8988T (cell line): Measurements from ENCODE around the gene RAPGEF3.

Source experiments
- DNase-seq: peaks from one replicate; pipeline ENCODE4 v3.0.0; 2011

The RAPGEF3 gene

DNA sequence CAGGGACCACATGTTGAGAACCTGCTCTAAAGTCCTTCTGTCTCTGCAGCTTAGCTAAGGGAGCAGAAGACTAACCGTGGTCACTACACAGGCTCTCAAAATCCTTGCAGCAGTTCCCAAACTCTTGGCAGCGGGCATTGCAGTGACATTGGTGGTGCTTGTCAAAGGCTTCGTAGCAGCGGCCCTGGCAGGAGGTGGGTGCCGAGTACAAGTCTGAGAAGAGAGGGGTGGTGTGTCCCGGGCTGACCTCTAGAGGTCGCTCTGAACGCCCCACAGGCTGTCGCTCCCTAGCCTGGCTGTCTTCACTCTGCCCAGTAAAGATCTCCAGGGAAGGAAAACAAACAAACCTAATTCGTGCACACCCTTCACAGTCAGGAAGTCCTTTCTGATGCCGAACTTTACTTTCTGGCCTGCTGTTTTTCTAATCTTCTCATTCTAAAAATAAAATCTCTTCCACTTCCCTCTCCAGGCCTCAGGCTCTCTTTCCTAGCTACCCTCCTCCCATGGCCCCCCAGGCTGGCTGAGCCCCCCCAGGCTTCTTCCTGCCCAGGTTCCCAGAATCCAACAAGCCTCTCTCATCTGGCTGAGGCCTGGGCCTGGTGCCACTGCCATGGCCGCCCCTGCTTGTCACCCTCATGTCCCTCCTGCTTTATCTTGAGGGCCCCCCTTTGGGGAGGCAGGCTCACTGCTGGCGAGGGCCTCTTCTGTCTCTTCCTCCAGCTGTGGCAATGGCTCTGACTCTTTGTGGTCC is 41.1 kb downstream of the RAPGEF3 start:
- peak; percentile 88 for DNase-seq

DNA sequence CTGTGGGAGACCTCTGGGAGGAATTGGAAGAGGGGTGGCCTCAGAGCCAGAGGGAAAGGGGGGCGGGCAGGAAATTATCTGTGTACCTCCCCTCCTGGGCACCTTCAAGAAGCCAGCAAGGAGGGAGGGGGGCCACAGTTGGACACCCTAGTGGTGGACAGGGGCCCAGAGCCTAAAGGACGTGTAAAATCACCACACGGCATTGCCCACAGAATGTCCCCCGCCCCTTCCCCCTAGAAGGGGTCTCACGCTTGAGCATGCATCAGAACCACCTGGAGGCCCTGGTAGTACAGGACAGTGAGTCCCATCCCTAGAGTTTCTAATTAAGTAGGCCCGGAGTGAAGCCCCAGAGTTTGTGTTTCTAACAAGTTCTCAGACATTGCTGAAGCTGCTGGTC is 41.6 kb downstream of the RAPGEF3 start:
- DNase-seq: no peak

DNA sequence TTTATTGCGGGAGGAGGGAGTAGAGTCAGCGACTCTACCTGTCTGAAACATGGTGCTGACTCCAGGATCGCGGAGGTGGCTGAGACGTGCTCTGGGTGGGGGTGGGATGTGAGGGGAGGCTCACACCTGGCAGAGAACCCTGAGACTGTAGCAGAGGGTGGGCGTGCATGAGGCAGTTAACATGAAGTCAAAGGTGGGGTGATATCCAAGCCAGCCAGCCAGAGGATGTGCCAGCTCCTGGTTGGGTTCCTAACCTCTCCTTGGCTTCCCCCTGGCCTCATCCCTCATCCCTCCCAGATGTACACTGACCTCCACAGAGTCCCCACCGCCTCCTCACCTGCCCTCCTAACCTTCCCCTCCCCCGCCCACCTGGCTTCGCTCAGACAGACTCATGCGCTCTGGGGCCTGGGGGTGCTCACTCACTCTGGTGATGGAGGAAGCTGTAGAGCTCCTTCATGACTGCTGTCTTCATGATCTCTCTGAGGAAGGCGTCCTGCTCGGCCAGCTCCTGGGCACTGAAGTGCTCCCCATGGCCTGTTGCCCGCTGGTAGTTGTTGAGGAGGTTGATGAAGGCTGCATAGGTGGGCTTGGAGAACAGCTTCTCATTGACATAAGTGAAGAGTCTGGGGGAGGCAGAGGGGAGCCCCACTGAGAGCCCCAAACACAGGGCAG is 42.7 kb downstream of the RAPGEF3 start:
- no peak for DNase-seq

DNA sequence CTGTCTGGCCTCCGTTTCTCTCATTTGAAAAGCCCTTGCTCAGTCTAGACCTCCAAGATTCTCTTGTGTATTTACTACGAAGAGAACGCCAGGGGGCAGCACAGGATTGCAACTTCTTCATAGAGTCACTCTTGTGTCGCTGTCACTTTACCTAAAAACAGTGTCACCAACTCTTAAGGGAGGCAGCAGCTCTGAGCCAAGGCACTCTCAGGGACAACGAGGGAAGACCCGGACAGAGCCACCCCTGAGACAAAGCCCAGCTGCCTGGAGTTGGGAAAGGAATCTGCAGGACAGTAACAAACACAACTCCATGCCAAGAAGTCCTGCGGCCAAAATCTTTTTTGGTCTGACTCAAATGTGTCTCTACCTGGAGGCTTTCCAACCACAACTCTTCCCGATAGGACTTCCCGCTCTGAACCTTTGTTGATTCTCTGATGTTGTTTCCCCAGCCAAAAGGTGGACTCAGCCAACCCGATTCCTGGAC is 43.2 kb downstream of the RAPGEF3 start:
- DNase-seq: peak; percentile 42

DNA sequence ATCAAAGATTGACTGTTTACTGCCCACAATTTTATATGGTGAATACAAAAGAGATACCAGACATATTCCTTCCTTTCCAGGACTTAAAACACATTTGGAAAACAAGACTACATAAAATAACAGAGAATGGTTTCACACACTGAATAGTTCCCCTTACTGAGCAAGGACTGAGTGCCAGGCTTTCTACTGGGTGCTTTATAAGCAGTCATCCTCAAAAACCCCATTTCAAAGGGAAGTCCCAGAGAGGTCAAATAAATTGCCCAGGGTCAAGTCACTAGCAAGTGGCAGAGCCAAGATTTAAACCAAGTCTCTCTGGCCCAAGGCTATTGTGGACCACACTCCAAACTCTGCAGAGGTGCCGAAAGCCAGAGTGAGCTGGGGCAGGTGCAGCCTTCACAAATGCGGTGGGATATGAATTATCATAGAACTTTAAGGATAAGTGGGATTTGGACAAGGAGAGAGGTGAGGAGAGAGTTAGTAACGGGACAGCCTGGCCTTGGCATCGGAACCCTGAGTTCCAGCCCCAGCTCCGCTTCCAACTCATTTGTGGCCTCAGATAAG is 43.8 kb downstream of the RAPGEF3 start:
- DNase-seq: no peak

DNA sequence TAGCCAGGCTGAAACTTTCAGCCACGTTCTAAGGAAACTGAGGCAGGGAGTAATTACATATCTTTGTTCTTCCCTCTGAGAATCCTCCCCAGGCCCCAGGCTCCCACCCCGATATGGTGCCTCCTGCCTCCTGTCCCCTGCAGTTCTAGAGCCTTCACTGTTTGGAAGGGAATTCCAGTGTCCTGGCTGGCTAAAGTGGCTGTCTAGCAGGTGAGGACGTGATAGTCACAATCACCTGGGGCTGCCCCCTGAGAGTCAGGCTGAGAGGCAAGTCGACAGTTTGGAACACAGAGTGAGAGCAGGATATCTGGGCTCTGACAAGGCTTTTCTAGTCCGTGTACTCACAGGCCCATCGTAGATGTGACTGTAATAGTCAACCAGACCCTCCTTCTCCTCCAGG is 46.5 kb downstream of the RAPGEF3 start:
- no peak for DNase-seq

DNA sequence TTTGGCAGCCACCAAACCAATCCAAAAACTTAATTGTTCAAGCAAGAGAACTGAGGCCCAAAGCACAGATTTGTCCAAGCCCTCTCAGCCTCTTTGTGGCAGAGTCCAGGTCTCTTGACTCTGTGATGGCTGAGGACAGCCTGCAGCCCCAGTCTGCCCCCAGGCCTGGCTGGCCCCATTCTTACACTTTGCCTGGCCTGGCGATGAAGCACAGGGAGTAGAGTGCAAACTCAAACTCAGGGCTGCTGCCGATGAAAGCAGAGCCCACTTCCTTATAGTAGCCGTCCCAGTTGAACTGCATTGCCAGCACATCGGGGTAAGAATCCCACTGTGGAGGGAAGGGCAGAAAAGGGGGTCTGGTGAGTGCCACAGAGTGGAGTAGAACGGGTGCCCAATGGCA is 47.2 kb downstream of the RAPGEF3 start:
- no peak for DNase-seq

DNA sequence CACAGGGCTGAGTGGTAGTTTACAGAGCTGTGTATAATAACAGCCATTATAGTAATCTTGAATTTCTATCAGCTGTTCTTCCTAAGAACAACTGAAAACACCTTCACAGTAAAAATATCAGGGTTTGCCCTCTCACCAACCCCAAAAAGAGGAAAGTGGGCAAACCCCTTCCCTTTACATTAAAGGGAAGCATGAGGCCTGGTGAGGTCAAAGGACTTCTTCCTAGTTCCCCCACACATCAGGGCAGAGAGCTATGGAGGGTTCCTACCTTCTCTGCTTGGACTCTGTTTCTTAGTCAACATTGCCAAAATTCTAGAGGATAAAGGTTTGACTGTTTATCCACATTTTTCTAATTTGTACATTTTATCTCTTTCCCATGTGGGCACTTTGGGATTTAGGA is 48.4 kb downstream of the RAPGEF3 start:
- DNase-seq: no peak

DNA sequence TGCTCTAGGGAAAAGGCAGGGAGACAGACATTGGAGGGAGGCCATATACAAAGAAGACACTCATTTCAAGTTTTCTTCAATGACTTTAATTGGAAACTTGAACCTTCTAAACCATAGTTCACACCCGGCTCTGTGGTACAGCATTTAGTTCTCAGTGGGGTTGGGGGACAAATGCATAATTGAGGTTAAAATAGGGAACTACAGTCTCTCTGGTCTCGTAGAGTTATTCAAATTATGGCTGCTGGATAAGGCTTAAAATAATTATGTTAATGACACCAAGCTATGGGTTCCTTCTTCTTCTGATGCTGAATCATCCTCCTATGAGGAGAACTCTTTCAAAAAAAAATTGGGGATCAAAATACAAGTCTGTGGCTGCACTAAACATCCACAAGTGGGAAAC is 49.0 kb downstream of the RAPGEF3 start:
- DNase-seq: no peak

DNA sequence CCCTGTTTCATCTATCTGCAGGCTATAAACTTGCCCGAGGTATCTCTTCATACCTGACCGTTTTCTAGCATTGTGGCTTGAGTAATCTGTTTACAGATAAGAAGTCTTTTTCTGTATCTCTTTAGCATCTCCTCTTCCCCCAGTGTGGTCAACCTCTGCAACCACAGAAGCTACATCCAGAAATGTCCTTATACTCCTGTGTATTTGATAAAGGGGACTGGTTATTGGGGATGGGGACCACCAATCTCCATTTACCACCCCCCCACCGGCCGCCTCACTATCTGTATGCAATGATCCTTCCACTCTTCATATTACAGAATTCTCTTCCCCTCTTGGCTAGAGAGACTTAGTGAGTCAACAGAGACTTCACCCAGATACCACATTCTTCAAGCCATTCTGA is 49.4 kb downstream of the RAPGEF3 start:
- DNase-seq: no peak

DNA sequence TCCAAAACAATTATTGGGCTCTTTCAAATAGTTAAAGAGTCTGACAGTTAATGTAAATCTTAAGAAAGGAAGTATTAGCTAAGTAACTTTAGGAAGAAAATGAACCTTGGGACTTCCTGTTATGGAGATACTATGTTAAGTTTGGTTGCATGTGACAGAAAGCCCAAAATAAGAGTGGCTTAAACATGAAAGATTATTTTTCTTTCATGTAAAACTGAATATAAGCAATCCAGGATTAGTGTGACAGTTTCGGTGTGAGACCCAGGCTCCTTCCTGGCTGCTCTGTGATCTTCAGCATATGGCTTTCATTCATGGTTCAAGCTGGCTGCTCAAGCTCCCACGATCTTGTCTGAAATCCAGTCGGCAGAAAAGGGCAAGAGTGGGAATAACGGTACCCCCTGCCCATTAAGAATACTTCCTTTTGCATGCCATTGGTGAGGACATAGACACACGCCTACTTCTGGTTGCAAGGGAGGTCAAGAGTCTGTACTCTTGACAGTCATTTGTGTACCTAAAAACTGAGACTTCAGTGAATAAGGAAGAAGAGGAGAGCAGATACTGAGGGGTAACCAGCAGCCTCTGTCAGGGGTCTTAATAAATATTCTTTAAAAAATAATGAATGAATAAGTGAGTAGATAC is 50.7 kb downstream of the RAPGEF3 start:
- no peak for DNase-seq

DNA sequence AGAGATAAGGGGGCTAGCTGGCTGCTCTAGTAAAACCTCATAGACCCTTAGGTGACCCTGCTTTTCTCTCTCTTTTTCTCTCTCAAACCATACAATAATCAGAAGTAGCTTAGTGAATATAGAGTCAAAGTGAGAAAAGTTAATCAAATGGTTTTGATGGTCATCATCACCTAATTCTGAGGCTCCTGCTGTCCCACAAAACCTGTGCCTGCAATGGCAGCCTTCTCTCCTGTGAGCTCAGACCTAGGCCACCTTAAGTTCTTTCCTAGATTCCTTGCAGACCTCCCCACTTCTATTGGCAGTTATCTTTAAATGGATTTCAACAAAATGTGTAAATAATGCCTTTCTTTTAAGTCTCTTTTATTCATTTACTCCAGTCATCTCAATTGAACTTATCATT is 51.3 kb downstream of the RAPGEF3 start:
- DNase-seq: no peak

DNA sequence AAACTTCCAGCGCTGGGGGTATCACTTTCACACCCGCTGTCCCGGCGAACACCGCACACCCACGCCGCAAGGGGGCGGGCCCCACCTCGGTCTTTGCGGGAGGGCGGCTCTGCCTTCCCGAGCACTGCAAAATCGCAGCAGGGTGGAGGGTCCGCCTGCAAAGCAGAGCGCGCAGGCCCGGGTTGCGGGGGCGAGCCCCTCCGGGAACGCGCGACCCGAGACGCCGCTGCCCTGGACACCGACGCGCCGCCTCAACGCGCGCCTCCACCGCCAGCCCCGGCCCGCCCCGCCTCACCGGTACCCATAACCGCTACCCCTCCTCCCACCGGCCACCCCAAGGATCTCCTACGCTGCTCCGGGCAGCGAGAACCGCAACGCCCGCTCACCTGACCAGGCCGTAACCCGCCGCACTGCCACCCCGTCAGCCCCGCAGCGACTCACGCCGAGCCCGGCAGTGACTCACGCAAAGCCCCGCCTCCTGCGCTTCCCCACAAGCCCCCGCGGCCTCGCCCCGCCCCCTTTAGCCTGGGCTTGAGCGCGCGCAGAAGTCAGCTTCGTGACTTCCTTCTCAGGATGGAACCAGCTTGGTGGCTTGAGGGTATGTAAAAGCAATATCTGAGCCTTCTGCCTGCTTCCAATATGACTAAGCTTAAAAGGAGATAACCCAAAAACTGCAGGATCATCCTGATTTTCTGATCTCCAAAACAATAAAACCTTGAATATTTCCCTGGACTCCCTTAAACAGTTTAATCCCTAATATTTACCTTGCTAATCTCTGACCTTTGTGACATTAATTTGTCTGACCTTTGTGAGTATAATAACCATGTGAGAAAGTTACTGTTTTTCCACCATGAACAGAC is 52.9 kb downstream of the RAPGEF3 start, which contains the start of gene RPAP3:
TSS of gene RPAP3 (minus strand) at position 465 of the 860 bp plus-strand sequence. CDS start 3,190 bp downstream, outside the sequence.
- DNase-seq: peak; percentile 81

DNA sequence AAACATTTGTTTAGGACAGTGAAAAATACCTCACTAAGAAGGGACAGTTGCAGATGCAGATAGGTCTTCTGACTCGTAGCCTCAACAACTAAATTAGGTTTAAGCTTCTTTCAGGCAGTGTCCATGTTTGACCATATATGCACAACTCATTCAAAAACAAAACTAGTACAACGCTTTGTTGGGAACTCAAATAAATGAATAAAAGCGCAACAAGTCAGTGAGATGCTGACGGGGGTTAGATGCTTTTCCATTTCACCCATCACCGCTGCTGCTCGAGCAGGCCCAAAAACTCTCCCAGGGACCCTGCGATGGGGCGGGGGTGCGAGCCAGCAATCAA is 53.5 kb downstream of the RAPGEF3 start:
- no peak for DNase-seq

DNA sequence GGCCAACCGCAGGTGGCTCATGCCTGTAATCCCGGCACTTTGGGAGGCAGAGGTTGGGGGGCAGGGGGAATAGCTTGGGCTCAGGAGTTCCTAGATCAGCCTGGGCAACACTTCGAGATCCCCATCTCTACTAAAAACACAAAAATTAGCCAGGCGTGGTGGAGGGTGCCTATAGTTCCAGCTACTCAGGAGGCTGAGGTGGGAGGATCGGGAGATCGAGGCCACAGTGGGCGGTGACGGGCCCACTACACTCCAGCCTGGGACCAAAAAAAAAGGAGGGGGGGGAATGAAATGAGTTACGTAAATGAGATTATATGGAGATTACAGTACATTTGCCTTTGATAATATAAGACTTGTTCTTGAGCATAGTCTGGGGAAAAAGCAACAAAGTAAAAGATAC is 54.0 kb downstream of the RAPGEF3 start:
- no peak for DNase-seq

DNA sequence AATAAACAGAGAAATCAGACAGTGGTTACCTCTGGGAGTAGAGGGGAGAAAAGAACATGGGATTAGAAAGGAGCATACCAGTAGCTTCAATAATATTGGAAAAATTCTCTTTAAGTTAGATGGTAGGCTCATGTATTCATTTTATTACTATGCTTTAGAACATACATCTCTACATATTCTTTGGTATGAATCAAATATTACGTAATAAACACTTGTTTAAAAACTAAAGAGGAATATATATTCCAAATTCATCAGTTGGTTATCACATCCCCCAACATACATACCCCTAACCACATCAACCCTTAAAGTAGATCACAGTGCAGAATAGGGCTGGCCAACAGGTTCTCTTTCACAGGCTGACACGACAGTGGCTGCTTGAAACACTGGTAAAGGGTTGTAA is 58.4 kb downstream of the RAPGEF3 start:
- DNase-seq: no peak

DNA sequence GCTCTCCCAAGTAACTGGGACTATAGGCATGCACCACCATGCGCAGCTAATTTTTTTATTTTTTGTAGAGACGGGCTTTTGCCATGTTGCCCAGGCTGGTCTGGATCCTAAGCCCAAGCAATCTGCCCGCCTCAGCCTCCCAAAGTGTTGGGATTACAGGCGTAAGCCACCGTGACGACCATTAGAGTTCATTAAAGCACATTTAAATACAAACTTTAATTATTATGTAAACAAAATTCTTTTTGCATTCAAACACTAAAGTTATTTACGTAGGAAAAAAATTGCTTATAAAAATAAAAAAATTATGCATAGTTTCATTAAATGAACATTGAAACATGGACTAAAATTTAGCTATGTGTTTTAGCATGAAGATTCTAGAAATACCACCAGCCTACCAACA is 60.0 kb downstream of the RAPGEF3 start:
- no peak for DNase-seq

DNA sequence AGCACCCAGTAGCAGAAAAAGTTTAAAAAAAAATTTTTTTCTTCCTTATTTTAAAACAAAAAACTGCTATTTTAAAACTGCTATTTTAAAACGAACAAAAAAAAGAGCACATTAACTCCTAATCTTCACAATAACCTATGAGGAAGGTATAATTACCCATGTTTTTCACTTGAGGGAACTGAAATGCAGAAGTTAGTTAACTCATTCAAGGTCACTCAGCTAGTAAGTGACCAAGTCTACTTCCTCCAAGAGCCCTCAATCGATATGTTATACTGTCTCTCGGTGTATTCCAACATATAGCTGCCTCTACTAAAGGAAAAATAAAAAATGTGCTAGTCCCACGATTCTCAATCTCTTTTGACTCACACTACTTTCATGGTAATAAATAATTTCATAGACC is 60.6 kb downstream of the RAPGEF3 start:
- no peak for DNase-seq

DNA sequence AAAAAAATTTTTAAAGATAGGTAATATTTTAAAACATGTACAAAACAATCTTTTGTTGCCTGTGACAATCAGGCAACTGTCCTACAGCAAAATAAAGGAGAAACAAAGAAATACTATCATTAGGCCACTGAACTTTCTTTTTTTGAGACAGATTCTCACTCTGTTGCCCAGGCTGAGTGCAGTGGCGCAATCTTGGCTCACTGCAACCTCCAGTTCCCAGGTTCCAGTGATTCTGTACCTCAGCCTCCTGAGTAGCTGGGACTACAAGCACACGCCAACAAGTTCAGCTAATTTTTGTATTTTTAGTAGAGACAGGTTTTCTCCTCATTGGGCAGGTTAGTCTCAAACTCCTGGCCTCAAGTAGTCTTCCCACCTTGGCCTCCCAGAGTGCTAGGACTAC is 69.5 kb downstream of the RAPGEF3 start:
- no peak for DNase-seq

DNA sequence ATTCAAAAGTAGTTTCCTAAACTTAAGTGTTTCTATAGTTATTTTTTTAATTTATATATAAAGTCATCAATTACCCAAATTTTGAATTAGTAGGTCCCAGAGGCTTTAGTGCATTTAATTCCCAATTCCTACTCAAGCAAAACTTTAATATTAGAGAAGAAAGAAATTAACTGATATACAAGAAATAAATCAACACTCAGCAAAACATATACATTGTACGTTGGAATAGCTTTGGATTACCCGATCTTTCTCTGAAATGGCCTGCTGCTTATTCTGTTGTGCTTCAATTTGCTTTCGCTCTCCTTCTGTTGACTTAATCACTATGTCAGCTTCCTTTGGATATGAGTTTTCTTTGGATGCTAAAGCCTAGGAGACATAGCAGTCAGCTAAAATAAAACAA is 71.0 kb downstream of the RAPGEF3 start:
- no peak for DNase-seq

DNA sequence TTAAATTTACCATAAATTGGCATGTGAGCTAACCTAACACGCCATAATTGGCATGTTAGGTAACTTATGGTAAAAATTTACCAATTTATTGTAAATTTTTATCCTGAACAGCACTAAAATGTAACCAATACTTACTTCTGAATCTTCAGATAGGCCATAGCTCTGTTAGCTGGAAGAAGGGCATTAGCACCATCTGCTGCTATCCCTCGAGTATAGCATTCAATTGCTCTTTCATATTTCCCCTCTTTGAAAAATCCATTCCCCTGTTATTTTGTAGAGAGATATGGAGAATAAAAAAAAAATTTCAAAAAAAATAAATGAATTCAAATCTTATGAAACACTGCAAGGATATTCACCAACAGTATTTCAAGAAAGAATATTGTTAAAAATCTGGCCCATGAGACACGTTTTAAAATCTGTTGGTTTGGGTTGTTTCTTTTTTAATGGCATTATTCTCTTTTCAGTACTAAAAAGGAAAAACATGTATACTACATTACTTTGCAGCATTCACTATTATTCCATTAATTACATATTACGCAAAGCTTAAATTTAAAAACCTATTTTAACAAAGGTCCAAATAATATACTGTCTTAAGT is 71.9 kb downstream of the RAPGEF3 start:
- DNase-seq: no peak
